Stimulated activated CD4-positive, alpha-beta T cell treated with anti-CD3 and anti-CD28 coated beads, Interleukin-1b, Interleukin-23, amount 100 ng/mL, for 1 hour (primary cell): ENCODE measurements around the gene XRN1.

ENCODE experiments used
- DNase-seq, 2 donors: peaks; one replicate each; pipeline ENCODE4 v3.0.0-alpha.2; 2020; ENCODE audit warnings: low read depth in 2 of 2

The XRN1 gene

GRCh38 chr3:142272200-142272891 is 175.5 kb downstream of the XRN1 start:
- DNase-seq = no peak

GRCh38 chr3:142270407-142270806 is 177.4 kb downstream of the XRN1 start:
- DNase-seq = no peak

GRCh38 chr3:142269767-142270166 is 178.1 kb downstream of the XRN1 start:
- no peak for DNase-seq

- no peak for DNase-seq
Observed at GRCh38 chr3:142268426-142268825, 179.4 kb downstream of the XRN1 start.

- DNase-seq = no peak
Observed at GRCh38 chr3:142267269-142267668, 180.6 kb downstream of the XRN1 start.

- no peak for DNase-seq
Observed at GRCh38 chr3:142263112-142263511, 184.7 kb downstream of the XRN1 start.

GRCh38 chr3:142259359-142259758 is 188.5 kb downstream of the XRN1 start:
- DNase-seq = no peak

GRCh38 chr3:142256712-142257333 is 191.0 kb downstream of the XRN1 start:
- no peak for DNase-seq
